Stimulated activated naive CD4-positive, alpha-beta T cell treated with Interleukin-2 at 50 U/mL for 16 hours (primary cell): ENCODE results near the gene JAG1.
A peak's percentile ranks its signal among the peaks of the same experiment; 100 is the strongest.

Source experiments
- DNase-seq: peaks from one replicate; lab custom pipeline; 2025; lab: John Stamatoyannopoulos, UW

The JAG1 gene

DNA sequence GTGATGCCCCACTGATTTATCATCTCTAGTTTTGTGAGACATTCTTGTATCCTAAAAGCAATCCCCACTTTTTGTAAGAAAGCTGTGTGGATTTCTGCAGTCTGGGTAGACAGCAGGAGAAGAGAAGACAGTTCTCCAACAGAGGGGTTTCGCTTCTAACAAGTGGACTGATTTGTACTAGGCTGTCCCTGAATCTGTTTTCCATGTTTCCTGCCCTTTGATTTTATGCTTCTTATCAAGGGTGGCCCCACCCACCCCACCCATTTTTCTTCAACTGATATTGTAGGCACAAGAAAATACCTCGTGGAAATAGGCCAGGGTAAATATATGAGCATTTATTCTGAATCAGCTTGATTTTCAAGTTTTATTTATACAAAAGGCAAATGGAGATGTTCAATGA lies 25.7 kb upstream of the JAG1 start:
- DNase-seq: no peak

GRCh38 chr20:10696650-10697049 lies 22.9 kb upstream of the JAG1 start:
- no peak for DNase-seq

- DNase-seq: no peak
Measured at GRCh38 chr20:10689385-10689784, 15.6 kb upstream of the JAG1 start.

GRCh38 chr20:10687895-10688294 lies 14.1 kb upstream of the JAG1 start:
- DNase-seq: no peak

- no peak for DNase-seq
Measured at GRCh38 chr20:10686356-10687133, 12.7 kb upstream of the JAG1 start.

GRCh38 chr20:10683537-10683936 lies 9.7 kb upstream of the JAG1 start:
- DNase-seq: no peak

- no peak for DNase-seq
Measured at GRCh38 chr20:10682939-10683338, 9.1 kb upstream of the JAG1 start.

GRCh38 chr20:10681494-10681893 lies 7.7 kb upstream of the JAG1 start:
- no peak for DNase-seq

GRCh38 chr20:10680571-10680970 lies 6.8 kb upstream of the JAG1 start:
- DNase-seq: no peak

DNA sequence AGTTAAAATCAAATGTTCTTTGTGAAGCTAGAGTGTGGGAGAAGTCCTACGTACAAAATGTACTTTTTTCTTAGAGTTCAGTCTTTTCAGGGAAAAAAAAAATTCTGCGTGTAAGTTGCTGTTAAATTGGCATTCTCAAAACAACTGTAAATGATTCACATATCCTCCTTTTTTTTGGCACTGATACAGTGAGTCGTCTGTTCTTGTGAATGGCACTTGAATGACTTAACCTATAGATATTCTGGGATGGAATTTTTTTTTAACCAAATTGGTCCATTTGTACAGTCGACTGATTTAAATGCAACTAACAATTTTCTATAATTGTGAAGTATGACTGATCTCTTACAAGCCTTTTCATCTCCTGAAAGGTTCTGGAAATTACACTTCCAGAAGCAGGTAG lies 5.5 kb upstream of the JAG1 start:
- no peak for DNase-seq

DNA sequence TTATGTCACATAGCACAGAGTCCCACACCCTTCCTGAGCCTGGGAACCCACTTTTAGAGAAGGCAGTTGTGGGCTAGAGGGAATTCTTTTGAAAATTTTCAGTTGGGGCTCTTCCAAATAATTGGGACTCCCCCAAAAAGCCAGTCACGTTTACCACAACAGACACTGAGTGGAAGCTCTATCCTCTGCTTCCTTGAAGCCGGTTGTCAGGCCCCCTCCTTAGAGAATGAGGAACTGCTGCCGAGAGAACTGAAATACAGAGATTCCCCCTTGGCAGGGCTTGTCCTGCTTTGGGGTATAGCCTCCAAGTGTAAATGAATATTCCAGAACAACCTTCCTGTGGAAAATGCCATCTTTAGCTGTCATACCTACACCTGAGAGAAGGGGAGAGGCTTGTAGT lies 2.7 kb upstream of the JAG1 start:
- DNase-seq: no peak

DNA sequence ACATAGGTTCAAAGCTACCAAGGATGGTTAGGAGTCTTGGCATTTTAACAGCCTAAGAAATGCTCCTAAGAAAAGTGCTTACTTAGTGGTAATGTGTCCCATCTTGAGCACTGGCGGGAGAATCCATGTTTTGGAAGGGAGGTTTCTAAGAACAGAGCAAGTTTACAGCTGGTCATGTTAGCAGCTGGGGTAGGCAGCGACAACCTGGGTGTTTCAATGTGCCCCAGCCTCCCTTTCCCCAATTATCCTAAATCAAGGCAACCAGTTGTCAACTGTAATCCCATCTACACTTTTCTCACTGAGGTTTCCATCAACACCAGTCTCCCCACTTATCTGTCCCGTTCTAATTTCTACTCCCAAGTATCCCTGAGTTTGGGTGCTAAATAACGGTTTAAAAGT lies 1.6 kb upstream of the JAG1 start:
- no peak for DNase-seq

DNA sequence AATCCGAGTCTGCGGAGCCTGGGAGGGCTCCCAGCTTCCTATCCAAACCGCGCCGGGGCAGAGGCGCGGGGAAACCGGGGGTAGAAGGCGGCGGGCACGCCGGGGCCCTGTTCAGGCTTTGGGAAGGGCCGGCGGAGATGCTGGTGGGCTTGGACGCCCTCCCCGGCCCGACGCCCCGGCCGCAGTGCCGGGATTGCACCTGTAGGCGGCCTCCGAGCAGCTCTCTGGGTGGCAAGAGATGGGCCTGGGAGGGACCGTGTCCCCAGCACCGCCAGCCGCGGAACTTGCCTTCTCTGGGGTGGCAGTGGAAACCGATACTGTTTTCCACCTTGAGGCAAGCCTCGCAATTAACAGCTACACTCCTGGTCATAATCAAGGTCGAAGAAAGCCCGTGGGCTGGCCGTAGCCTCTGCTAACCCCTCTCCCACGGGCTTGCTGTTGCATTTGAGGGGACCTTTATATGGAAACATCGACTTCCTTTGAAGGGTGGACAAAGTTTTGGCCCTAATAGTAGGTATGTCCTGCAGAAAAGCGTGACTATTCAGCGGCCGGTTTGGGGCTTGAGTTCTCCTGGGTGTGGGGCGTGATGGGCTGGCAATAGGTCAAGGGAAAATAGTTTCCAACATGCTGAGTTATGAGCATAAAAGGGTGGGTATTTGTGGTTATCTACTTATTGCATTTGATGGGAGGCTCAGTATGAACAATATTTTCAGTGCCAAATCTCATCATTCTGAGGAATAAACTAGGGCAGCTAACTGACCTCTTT lies 1.1 kb upstream of the JAG1 start:
- peak; percentile 17 for DNase-seq

DNA sequence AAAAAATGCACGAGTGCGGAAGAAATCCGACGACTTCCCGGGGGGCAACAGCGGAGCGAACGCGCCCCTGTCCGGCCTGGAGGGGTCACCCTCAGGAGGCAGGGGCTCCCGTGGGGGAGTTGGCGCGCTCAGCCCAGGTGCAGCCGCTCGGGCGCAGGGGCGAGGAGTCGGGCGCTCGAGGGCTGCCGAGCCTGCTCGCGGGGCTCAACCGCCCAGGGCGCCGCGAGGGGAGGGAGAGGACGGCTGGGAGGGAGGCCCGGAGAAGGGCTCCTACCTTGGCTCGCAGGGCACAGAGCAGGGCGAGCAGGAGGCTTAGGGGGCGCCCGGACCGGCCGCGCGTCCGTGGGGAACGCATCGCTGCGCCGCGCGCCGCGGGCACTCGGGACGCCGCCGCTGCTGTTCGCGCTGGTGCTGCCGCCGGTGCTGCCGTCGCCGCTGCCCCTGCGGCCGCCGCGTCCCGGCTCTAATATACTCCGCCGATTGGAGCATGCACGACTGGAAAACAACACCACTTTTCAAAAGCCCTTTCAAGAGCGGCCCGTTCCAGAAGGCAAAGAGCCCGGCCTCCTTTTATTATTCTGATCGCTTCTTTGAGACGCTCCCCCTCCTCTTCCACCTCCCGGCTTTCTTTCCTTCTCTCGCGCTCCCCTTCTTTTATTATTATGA lies 490 bp downstream of the JAG1 start:
- DNase-seq: no peak

DNA sequence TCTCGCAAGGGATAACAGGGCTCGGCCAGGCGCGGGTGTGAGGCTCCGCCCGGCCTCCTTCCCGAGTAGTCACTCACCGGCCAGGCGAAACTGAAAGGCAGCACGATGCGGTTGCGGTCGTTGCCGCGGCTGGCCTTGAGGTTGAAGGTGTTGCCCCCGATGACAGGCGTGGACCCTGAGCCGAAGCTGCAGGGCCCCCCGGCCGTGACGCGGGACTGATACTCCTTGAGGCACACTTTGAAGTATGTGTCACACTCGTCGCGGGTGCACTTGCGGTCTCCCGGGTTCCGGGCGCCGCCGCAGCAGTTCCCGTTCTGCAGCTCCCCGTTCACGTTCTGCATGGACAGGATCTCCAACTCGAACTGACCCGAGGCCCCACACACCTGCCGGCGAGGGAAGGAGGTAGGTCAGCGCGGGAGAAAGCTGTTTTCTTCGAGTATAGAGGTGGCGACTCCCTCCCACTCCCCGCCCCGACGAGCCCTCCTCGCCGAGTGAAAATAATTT lies 1.1 kb downstream of the JAG1 start:
- DNase-seq: peak; percentile 41

DNA sequence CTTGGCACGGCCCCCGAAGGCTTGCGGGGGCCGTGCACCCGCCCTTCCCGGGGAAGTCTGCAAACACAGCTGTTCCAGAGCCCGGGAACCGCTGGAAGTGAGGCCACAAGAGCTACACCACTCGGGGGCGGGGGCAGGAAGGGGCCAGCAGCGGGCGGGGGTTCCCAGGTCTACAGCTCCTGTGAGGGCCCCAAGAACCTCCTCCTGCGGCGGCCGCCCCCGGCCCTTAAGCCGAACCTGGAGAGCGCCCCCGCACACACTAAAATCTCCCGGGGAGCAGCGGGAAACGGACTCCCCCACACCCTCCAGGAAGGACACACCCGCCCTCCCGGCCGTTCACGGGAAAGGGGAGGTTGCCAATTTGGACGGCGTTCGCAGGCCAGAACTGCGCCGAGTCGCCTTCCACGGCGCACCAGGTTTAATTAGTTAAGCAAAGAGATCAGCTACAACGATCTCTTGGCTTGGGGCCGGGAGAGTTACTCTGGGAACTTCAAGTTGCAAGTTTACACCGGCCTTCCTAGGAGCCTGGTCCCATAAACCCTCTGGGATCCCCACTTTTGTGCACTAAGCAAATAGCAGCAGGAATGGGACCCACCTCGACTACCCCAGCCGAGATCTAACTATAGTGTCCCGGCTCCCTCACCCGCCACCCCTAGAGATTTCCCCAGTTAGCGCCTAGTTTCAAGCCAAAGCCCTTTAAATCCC lies 1.7 kb downstream of the JAG1 start:
- no peak for DNase-seq

DNA sequence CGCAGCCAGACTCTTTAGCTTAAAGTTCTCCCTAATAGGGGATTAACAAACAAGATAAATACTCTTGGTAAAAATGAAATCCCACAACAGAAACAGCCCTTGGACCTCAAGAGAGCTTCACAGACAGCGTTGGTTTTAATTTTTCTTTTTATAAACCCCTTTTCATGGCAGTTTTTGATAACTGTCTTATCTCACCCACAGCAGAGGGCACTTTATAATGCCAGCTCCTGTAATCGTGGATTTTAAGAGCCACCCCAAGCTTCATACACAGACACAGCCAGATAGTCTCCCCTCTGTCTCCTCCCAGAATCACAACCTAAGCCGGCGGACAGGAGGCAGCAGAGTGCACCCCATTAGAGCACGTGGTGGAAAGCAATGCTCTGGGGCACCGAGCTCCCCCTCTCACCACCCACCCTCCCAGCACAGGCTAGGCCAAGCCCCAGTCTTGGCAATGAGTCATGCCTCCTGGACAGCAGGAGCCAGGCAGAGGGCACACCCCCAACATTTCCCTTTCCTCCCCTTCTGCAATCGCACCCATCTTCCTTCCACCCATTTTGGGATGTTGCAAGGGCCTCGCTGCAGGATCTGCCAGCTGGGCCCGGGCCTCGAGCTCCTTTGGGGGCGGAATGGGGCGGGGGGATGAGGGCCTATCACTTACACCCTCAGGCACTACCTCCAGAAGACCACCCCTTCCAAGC lies 2.4 kb downstream of the JAG1 start:
- DNase-seq: peak; percentile 20

DNA sequence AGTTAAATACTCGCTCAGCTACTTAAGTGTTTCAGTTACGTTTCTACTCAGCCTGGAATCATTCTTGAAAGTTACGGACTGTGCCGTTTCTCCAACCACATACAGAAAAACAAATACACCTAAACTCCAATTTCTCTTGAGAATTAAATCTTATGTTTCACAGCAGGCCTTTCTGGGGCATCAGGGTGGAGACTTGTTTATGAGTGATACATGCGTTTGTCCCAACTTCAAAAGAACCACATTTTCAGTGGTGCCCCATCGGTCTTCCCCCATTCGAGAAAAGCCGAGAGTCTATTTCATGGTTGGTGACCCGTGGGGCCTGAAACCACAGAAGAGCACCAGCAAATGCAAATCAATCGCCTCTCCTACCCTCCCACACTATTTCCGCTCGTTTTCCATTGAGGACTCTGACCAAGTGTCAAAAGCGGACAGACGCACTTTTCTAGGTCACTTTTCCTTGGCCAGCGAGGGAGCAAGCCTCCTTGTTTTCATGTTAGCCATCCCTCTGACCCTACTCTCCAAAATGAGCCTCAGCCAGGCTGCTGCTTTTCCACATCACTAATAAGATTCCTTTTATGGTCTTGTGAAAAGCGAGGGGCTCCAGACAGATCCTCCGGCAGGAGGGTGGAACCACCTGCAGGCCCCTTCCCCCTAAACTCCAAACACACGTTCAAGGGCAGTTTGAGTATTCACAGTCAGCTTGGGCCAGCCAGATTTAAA lies 3.1 kb downstream of the JAG1 start:
- DNase-seq: no peak

DNA sequence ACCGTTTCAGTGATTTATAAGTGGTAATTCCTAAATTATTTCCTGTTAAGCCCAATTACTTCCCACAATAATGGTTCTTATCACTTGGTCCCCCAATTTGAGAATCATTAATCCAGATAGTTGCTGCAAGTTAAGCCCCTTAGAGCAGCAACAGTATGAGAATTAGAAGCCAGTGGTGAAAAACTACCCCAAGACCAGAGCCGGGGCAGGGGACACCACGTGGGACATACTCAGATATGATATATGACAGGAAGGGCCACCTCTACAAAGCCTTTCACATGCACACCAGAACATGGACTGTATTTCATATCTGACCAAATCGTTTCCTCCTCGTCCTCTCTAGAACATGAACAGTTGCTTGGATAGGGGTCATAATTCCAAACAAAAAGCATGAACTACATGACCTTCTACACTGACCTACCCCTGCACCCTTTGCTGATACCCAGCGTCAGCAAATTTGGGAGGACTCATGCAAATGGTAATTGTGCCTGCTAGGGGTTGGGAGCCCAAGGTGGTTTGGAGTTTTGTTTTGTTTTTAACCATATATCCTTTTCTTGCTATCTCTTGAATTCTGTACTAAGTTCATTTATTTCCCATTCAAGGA lies 3.9 kb downstream of the JAG1 start:
- DNase-seq: no peak

GRCh38 chr20:10668677-10669368 lies 5.0 kb downstream of the JAG1 start:
- DNase-seq: no peak
